ENCODE measurements around the gene LIN7B. TPM values are rescaled to one million over a fixed set of nuclear protein-coding genes. Genes with fewer than 3 reads are reported as not detected.

LIN7B gene
- total and polyA plus RNA-seq, 9 of the 15 experiments (the other 6 are each of a cell fraction or from before 2014, with no cell fraction given): 0.89 to 15.7 (median 4.0) TPM

GRCh38 chr19:49085020-49085867, 28.9 kb upstream of the LIN7B start, which contains the start of gene SNRNP70 (continued):
- TF ChIP-seq CLOCK (CRISPR knock-in tag; IDR thresholded peaks at IDR 0.05; ENCODE audit: borderline replicate concordance) (no peak), BRCA1 (IDR thresholded peaks at IDR 0.05) (no peak), BRCA1 (CRISPR knock-in tag; IDR thresholded peaks at IDR 0.05) (no peak), ZNF318 (IDR thresholded peaks at IDR 0.05; ENCODE audit: borderline replicate concordance in 1 of 2, low read depth in 1 of 2) (no peak), EHMT2 (IDR thresholded peaks at IDR 0.05) (no peak), MTA3 (IDR thresholded peaks at IDR 0.05; ENCODE audit: borderline replicate concordance) (peak; percentile 69), KAT7 (CRISPR knock-in tag; IDR thresholded peaks at IDR 0.05; ENCODE audit: borderline replicate concordance) (peak; percentile 66), EZH2 (IDR thresholded peaks at IDR 0.05; ENCODE audit: borderline replicate concordance, low read depth, low read length) (no peak)
- TF ChIP-seq, protein P1, sequence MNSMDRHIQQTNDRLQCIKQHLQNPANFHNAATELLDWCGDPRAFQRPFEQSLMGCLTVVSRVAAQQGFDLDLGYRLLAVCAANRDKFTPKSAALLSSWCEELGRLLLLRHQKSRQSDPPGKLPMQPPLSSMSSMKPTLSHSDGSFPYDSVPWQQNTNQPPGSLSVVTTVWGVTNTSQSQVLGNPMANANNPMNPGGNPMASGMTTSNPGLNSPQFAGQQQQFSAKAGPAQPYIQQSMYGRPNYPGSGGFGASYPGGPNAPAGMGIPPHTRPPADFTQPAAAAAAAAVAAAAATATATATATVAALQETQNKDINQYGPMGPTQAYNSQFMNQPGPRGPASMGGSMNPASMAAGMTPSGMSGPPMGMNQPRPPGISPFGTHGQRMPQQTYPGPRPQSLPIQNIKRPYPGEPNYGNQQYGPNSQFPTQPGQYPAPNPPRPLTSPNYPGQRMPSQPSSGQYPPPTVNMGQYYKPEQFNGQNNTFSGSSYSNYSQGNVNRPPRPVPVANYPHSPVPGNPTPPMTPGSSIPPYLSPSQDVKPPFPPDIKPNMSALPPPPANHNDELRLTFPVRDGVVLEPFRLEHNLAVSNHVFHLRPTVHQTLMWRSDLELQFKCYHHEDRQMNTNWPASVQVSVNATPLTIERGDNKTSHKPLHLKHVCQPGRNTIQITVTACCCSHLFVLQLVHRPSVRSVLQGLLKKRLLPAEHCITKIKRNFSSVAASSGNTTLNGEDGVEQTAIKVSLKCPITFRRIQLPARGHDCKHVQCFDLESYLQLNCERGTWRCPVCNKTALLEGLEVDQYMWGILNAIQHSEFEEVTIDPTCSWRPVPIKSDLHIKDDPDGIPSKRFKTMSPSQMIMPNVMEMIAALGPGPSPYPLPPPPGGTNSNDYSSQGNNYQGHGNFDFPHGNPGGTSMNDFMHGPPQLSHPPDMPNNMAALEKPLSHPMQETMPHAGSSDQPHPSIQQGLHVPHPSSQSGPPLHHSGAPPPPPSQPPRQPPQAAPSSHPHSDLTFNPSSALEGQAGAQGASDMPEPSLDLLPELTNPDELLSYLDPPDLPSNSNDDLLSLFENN (IDR thresholded peaks at IDR 0.05; ENCODE audit: low read depth in 2 of 2, low read length in 2 of 2): no peak
